ENCODE results near the gene TYROBP. TPM values are rescaled to one million over a fixed set of nuclear protein-coding genes. Genes with fewer than 3 reads are reported as not detected.
"Not testable (repeated sequence)": the region's sequence is repeated elsewhere in the genome, so short reads cannot be mapped to it uniquely, and the experiment has no call there.

Gene TYROBP
- total RNA-seq (10 to 100 TPM; 37.2 to 52.6 (median 43.3) TPM), polyA plus RNA-seq (36.7 TPM)
- long read RNA-seq, donor 1, transcript TYROBP-201 (5 exons, 568 nt) = major isoform, 8 of 22 reads
- long read RNA-seq, donor 1, partial matches to known transcripts = 10 of 22 reads
- long read RNA-seq, donor 1, other reads (novel, unspliced or antisense) = 4 of 22 reads
- long read RNA-seq, donor 2, partial matches to known transcripts = 5 of 18 reads
- long read RNA-seq, donor 2, other reads (novel, unspliced or antisense) = 4 of 18 reads
- long read RNA-seq, donor 3, partial matches to known transcripts = 0 of 2 reads
- long read RNA-seq, donor 3, other reads (novel, unspliced or antisense) = 0 of 2 reads
- long read RNA-seq, donor 4, partial matches to known transcripts = 6 of 12 reads
- long read RNA-seq, donor 4, other reads (novel, unspliced or antisense) = 1 of 12 reads

GRCh38 chr19:35908010-35908441 is at the start of gene TYROBP:
TSS of gene TYROBP (minus strand) at chr19:35908295. CDS start at chr19:35908228, 67 bp downstream.
- intact Hi-C loops (cut with DNase I) = no loop called here
- Histone ChIP-seq H3K4me3 (ENCODE audit: low read length) (no peak within 1 kb of the TSS), H3K27me3 (ENCODE audit: control insufficient read depth, insufficient read depth) (no peaks in the 10 kb centered on the region), H3K27ac (ENCODE audit: low read length) (peak within 1 kb of the TSS; percentile 19), H3K9me3 (ENCODE audit: control insufficient read depth, low read length) (no peaks in the 10 kb centered on the region), H3K4me1 (ENCODE audit: control insufficient read depth, insufficient read depth, low read length) (no peaks in the 10 kb centered on the region)
- DNase-seq = peak in 2 of 3 donors; percentile 77 to 79
- peak; percentile 27 to 38 for ATAC-seq
- 54% methylated on average over 9 of the region's 9 CpGs for WGBS

DNA sequence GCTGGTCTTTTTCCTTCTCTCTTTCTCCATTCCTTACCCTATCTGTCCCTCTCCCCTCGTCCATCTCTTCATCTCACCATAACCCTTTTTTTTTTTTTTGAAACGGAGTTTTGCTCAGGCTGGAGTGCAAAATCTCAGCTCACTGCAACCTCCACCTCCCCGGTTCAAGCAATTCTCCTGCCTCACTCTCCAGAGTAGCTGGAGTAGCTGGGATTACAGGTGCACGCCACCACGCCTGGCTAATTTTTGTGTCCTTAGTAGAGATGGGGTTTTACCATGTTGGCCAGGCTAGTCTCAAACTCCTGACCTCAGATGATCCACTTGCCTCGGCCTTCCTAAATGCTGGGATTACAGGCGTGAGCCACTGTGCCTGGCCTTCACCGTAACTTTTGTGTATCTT is 49.3 kb upstream of the TYROBP start:
- 80% methylated on average over 8 of the region's 8 CpGs for WGBS
- DNase-seq; H3K9me3 ChIP-seq (ENCODE audit: control insufficient read depth, low read length); ATAC-seq; intact Hi-C loops (cut with DNase I); H3K27me3 ChIP-seq (ENCODE audit: control insufficient read depth, insufficient read depth); H3K4me3 ChIP-seq (ENCODE audit: low read length); H3K4me1 ChIP-seq (ENCODE audit: control insufficient read depth, insufficient read depth, low read length); H3K27ac ChIP-seq (ENCODE audit: low read length): not testable (repeated sequence)

DNA sequence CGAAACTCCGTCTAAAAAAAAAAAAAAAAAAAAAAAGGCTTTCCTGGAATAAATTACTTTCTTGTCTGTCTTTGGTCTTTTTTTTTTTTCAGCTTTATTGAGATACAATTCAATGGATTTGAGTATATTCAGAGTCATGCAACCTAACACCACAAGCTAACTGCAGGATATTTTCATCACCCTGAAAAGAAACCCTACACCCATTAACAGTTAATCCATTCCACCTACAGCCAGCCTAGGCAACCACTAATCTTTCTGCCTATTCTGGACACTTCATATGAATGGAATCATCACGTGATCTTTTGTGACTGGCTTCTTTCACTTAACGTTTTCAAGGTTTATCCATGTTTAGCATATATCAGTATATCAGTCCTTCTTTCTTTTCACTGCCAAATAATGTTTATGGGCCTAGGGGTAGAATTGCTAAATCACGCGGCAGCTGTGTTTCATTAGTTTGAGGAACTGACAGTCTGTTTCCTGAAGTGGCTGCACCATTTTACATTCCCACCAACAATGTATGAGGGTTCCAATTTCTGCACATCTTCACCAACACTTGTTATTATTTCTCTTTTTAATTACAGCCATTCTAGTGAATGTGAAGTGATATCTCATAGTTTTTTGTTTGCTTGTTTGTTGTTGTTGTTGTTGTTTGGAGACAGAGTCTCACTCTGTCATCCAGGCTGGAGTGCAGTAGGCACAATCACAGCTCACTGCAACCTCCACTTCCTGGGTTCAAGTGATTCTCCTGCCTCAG is 48.0 kb upstream of the TYROBP start:
- WGBS = 73% methylated on average over 6 of the region's 6 CpGs
- DNase-seq (no peak), ATAC-seq (no peak)
- no peak overlapping the region for H3K27ac ChIP-seq (ENCODE audit: low read length)
- H3K4me1 ChIP-seq (ENCODE audit: control insufficient read depth, insufficient read depth, low read length) = no peaks in the 10 kb centered on the region
- intact Hi-C loops (cut with DNase I) = no loop called here
- no peaks in the 10 kb centered on the region for H3K9me3 ChIP-seq (ENCODE audit: control insufficient read depth, low read length)
- no peaks in the 10 kb centered on the region for H3K27me3 ChIP-seq (ENCODE audit: control insufficient read depth, insufficient read depth)
- H3K4me3 ChIP-seq (ENCODE audit: low read length) = no peak overlapping the region

- 29% methylated on average over 2 of the region's 2 CpGs for WGBS
- no peak overlapping the region for H3K27ac ChIP-seq (ENCODE audit: low read length)
- no peak for ATAC-seq
- no peaks in the 10 kb centered on the region for H3K4me1 ChIP-seq (ENCODE audit: control insufficient read depth, insufficient read depth, low read length)
- no peaks in the 10 kb centered on the region for H3K9me3 ChIP-seq (ENCODE audit: control insufficient read depth, low read length)
- intact Hi-C loops (cut with DNase I) = no loop called here
- no peak for DNase-seq
- H3K27me3 ChIP-seq (ENCODE audit: control insufficient read depth, insufficient read depth) = no peaks in the 10 kb centered on the region
- no peak overlapping the region for H3K4me3 ChIP-seq (ENCODE audit: low read length)
Observed at GRCh38 chr19:35949131-35949530, 41.0 kb upstream of the TYROBP start.

GRCh38 chr19:35946203-35946602 is 38.1 kb upstream of the TYROBP start:
- intact Hi-C loops (cut with DNase I) = no loop called here
- H3K4me3 ChIP-seq (ENCODE audit: low read length) = no peak overlapping the region
- H3K27me3 ChIP-seq (ENCODE audit: control insufficient read depth, insufficient read depth) = no peaks in the 10 kb centered on the region
- ATAC-seq = no peak
- no peaks in the 10 kb centered on the region for H3K9me3 ChIP-seq (ENCODE audit: control insufficient read depth, low read length)
- no peak for DNase-seq
- H3K4me1 ChIP-seq (ENCODE audit: control insufficient read depth, insufficient read depth, low read length) = no peaks in the 10 kb centered on the region
- no peak overlapping the region for H3K27ac ChIP-seq (ENCODE audit: low read length)
- WGBS = 89% methylated on average over 4 of the region's 4 CpGs

- Histone ChIP-seq H3K4me1 (ENCODE audit: control insufficient read depth, insufficient read depth, low read length) (no peaks in the 10 kb centered on the region), H3K27me3 (ENCODE audit: control insufficient read depth, insufficient read depth) (no peaks in the 10 kb centered on the region), H3K4me3 (ENCODE audit: low read length) (no peak overlapping the region), H3K27ac (ENCODE audit: low read length) (no peak overlapping the region), H3K9me3 (ENCODE audit: control insufficient read depth, low read length) (no peaks in the 10 kb centered on the region)
- intact Hi-C loops (cut with DNase I) = no loop called here
- ATAC-seq = no peak
- WGBS = 91% methylated on average over 11 of the region's 11 CpGs
- DNase-seq = no peak
Observed at GRCh38 chr19:35945121-35945790, 37.2 kb upstream of the TYROBP start.

- DNase-seq = no peak
- no peak overlapping the region for H3K4me3 ChIP-seq (ENCODE audit: low read length)
Observed at GRCh38 chr19:35944556-35944955, 36.5 kb upstream of the TYROBP start.

GRCh38 chr19:35943321-35944301 is 35.5 kb upstream of the TYROBP start:
- intact Hi-C loops (cut with DNase I) = no loop called here
- H3K27me3 ChIP-seq (ENCODE audit: control insufficient read depth, insufficient read depth) = no peaks in the 10 kb centered on the region
- H3K9me3 ChIP-seq (ENCODE audit: control insufficient read depth, low read length) = no peaks in the 10 kb centered on the region
- H3K27ac ChIP-seq (ENCODE audit: low read length) = no peak overlapping the region
- no peak overlapping the region for H3K4me3 ChIP-seq (ENCODE audit: low read length)
- ATAC-seq = no peak
- WGBS = 82% methylated on average over 9 of the region's 9 CpGs
- peaks cover under 1% of the 10 kb centered on the region for H3K4me1 ChIP-seq (ENCODE audit: control insufficient read depth, insufficient read depth, low read length)
- no peak for DNase-seq

More at GRCh38 chr19:35944556-35944955, 36.5 kb upstream of the TYROBP start:
- WGBS = 79% methylated on average over 52 of the region's 52 CpGs
- intact Hi-C loops (cut with DNase I) = no loop called here
- no peaks in the 10 kb centered on the region for H3K9me3 ChIP-seq (ENCODE audit: control insufficient read depth, low read length)
- no peaks in the 10 kb centered on the region for H3K4me1 ChIP-seq (ENCODE audit: control insufficient read depth, insufficient read depth, low read length)
- no peak overlapping the region for H3K27ac ChIP-seq (ENCODE audit: low read length)
- no peak for ATAC-seq
- H3K27me3 ChIP-seq (ENCODE audit: control insufficient read depth, insufficient read depth) = no peaks in the 10 kb centered on the region

GRCh38 chr19:35942235-35942634 is 34.1 kb upstream of the TYROBP start:
- intact Hi-C loops (cut with DNase I) = no loop called here
- no peak overlapping the region for H3K27ac ChIP-seq (ENCODE audit: low read length)
- H3K4me3 ChIP-seq (ENCODE audit: low read length) = no peak overlapping the region
- peaks cover 10% of the 10 kb centered on the region for H3K4me1 ChIP-seq (ENCODE audit: control insufficient read depth, insufficient read depth, low read length)
- no peak for DNase-seq
- no peak for ATAC-seq
- 95% methylated on average over 3 of the region's 3 CpGs for WGBS
- H3K27me3 ChIP-seq (ENCODE audit: control insufficient read depth, insufficient read depth) = no peaks in the 10 kb centered on the region
- no peaks in the 10 kb centered on the region for H3K9me3 ChIP-seq (ENCODE audit: control insufficient read depth, low read length)

DNA sequence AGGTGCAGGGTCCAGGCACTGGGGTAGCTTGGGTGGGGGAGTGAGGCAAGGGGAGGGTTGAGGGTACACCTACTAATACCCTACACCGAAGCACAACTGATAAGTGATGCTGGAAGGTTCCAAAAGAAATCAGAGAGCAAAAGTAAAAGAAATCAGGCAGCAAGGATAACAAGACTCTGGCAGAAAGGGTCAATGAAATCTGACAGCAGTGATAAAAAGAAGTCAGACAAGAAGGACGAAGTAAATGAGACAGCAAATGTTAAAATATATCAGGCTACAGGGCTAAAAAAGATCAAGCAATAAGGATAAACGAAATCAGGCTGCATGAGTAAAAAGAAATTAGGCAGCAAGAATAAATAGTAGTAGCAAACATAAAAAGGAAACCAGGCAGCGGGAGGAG is 32.7 kb upstream of the TYROBP start:
- DNase-seq (no peak), ATAC-seq (no peak)
- 51% methylated on average over 4 of the region's 4 CpGs for WGBS
- Histone ChIP-seq H3K27me3 (ENCODE audit: control insufficient read depth, insufficient read depth) (no peaks in the 10 kb centered on the region), H3K9me3 (ENCODE audit: control insufficient read depth, low read length) (no peaks in the 10 kb centered on the region), H3K4me1 (ENCODE audit: control insufficient read depth, insufficient read depth, low read length) (peaks cover 15% of the 10 kb centered on the region), H3K27ac (ENCODE audit: low read length) (no peak overlapping the region), H3K4me3 (ENCODE audit: low read length) (no peak overlapping the region)
- intact Hi-C loops (cut with DNase I) = no loop called here
